RCC 7860 (cell line): Measurements from ENCODE around the gene RASA2.
A peak's percentile ranks its signal among the peaks of the same experiment; 100 is the strongest.
"Not testable (repeated sequence)": the region's sequence is repeated elsewhere in the genome, so short reads cannot be mapped to it uniquely, and the experiment has no call there.

Source experiments
- DNase-seq: peaks from one replicate; pipeline ENCODE4 v3.0.0-alpha.2; 2015; ENCODE audit warnings: low spot score
- FAIRE-seq: peaks from 2 replicates; lab custom pipeline; 2012; peaks lifted over from hg19 to GRCh38; lab: Jason Lieb, UNC

The RASA2 gene

GRCh38 chr3:141455603-141456300, 31.1 kb upstream of the RASA2 start:
- FAIRE-seq, result no peak

GRCh38 chr3:141456301-141456625, 30.6 kb upstream of the RASA2 start:
- DNase-seq, result no peak
- FAIRE-seq, result no peak

More at GRCh38 chr3:141455603-141456300, 31.1 kb upstream of the RASA2 start:
- DNase-seq, result no peak

GRCh38 chr3:141457624-141458236, 29.1 kb upstream of the RASA2 start:
- DNase-seq, result no peak
- FAIRE-seq, result no peak

GRCh38 chr3:141459008-141459407, 27.8 kb upstream of the RASA2 start:
- no peak for DNase-seq
- no peak for FAIRE-seq

- no peak for FAIRE-seq
- DNase-seq, result peak; percentile 68
These were observed 26.6 kb upstream of the RASA2 start for GRCh38 chr3:141460097-141460704.

- FAIRE-seq (no peak), DNase-seq (no peak)
These were observed 24.5 kb upstream of the RASA2 start for GRCh38 chr3:141462176-141462859.

- FAIRE-seq, result no peak
- DNase-seq, result no peak
These were observed 21.6 kb upstream of the RASA2 start for GRCh38 chr3:141465221-141465620.

GRCh38 chr3:141466633-141467169, 20.1 kb upstream of the RASA2 start:
- DNase-seq (no peak), FAIRE-seq (no peak)

- no peak for FAIRE-seq
- no peak for DNase-seq
These were observed 17.1 kb upstream of the RASA2 start for GRCh38 chr3:141469720-141470119.

GRCh38 chr3:141471160-141471559, 15.7 kb upstream of the RASA2 start:
- FAIRE-seq (no peak), DNase-seq (peak; percentile 34)

GRCh38 chr3:141476033-141476432, 10.8 kb upstream of the RASA2 start:
- FAIRE-seq, result no peak
- no peak for DNase-seq

- peak; percentile 84 for DNase-seq
- peak; percentile 72 for FAIRE-seq
These were observed 9.6 kb upstream of the RASA2 start for GRCh38 chr3:141477224-141477623.

- no peak for FAIRE-seq
- no peak for DNase-seq
These were observed 8.7 kb upstream of the RASA2 start for GRCh38 chr3:141478139-141478538.

- not testable (repeated sequence) for DNase-seq, FAIRE-seq
These were observed 8.0 kb upstream of the RASA2 start for GRCh38 chr3:141478840-141479239.

- no peak for FAIRE-seq
These were observed 4.4 kb upstream of the RASA2 start for GRCh38 chr3:141482245-141482922.

GRCh38 chr3:141484701-141485287, 2.0 kb upstream of the RASA2 start:
- DNase-seq (no peak), FAIRE-seq (no peak)

More at GRCh38 chr3:141482245-141482922, 4.4 kb upstream of the RASA2 start:
- DNase-seq, result peak; percentile 49

GRCh38 chr3:141485641-141486495, 959 bp upstream of the RASA2 start:
- DNase-seq, result peak; percentile 92
- FAIRE-seq, result peak; percentile 85

GRCh38 chr3:141486496-141486745, 406 bp upstream of the RASA2 start:
- no peak for FAIRE-seq
- peak; percentile 43 for DNase-seq

- DNase-seq (peak; percentile 65), FAIRE-seq (no peak)
These were observed 860 bp downstream of the RASA2 start for GRCh38 chr3:141487521-141488252.
